K562 (cell line): Measurements from ENCODE around the gene THSD8. TPM values are rescaled to one million over a fixed set of nuclear protein-coding genes. Genes with fewer than 3 reads are reported as not detected.
A peak's percentile ranks its signal among the peaks of the same experiment; 100 is the strongest.

Experiments
- ATAC-seq: fragments of 200-7000 bp; cut with Tn5 transposase; 3 replicates; pipeline ENCODE4 v1.9.1; 2020; ENCODE audit warnings: moderate library complexity
- BruUV-seq: library from RNA; stranded (reverse); fragments of 400-500 nt; replicated peaks from 2 replicates; lab custom pipeline; 2021; lab: Mats Ljungman, UMichigan
- CTCF ChIA-PET: fragments of 300-600 bp; formaldehyde crosslinking; extraction: SDS; loops from one replicate; lab custom pipeline; 2021; ENCODE audit warnings: low intra/inter-chr PET ratio; lab: Yijun Ruan, JAX
- POLR2A ChIA-PET: fragments of 300-600, 350-650 bp; sonication (Branson Sonifier 250); formaldehyde crosslinking; extraction: SDS; loops from one replicate; lab custom pipeline; 2021; ENCODE audit warnings: antibody characterized with exemption, inconsistent platforms; lab: Yijun Ruan, JAX
- DNase-seq, 4 experiments: peaks; one replicate each; pipeline versions ENCODE4 v3.0.0 to v3.0.0-alpha.2; 2011 to 2018; ENCODE audit warnings: low spot score in 3 of 4, mixed read lengths in 3 of 4; ENCODE audit errors: extremely low read depth in 1 of 4
- FAIRE-seq: peaks from 2 replicates; lab custom pipeline; 2011; peaks lifted over from hg19 to GRCh38; lab: Jason Lieb, UNC
- H2AFZ ChIP-seq: 2 replicates; pipeline ENCODE4 v1.6.0; 2011; ENCODE audit warnings: low read depth, low read length, control low read depth, inconsistent platforms
- H3K27ac ChIP-seq: fragments of 200-600 bp; 3 replicates; pipeline ENCODE4 v1.8.0; 2011; ENCODE audit warnings: low read depth, mild to moderate bottlenecking, control low read depth, inconsistent platforms, low read length, moderate library complexity, mixed read lengths; ENCODE audit errors: extremely low read depth
- H3K27me3 ChIP-seq, 2 experiments: fragments of 300-600 bp in 1 of 2; 2 replicates in 1 of 2; 3 replicates in 1 of 2; pipeline versions ENCODE4 v1.6.0 to v1.8.0; 2011; ENCODE audit warnings: inconsistent platforms in 2 of 2, low read length in 2 of 2, mild to moderate bottlenecking in 1 of 2, mixed read lengths in 1 of 2, moderate library complexity in 1 of 2; ENCODE audit not compliant: control insufficient read depth in 2 of 2, insufficient read depth in 2 of 2
- H3K36me3 ChIP-seq: fragments of 300-600 bp; 3 replicates; pipeline ENCODE4 v1.8.0; 2011; ENCODE audit warnings: mild to moderate bottlenecking, low read length, inconsistent platforms; ENCODE audit not compliant: control insufficient read depth, insufficient read depth
- H3K4me1 ChIP-seq, 2 experiments: fragments of 200-600 bp in 1 of 2; replicated peaks in 1 of 2; 2 replicates in 1 of 2; 3 replicates in 1 of 2; pipeline versions ENCODE4 v1.5.1 to v1.8.0; 2011; ENCODE audit warnings: inconsistent platforms in 2 of 2, low read length in 2 of 2, mild to moderate bottlenecking in 1 of 2, mixed read lengths in 1 of 2, moderate library complexity in 1 of 2; ENCODE audit not compliant: control insufficient read depth in 2 of 2, insufficient read depth in 2 of 2
- H3K4me2 ChIP-seq: 2 replicates; pipeline ENCODE4 v1.6.1; 2011; ENCODE audit warnings: low read length, control low read depth, inconsistent platforms, mixed read lengths; ENCODE audit not compliant: insufficient read depth
- H3K4me3 ChIP-seq: fragments of 200-600 bp; sonication (generic), shearing (Covaris generic); 2 replicates; pipeline ENCODE4 v1.5.1; 2016; ENCODE audit warnings: control low read depth, inconsistent platforms
- H3K79me2 ChIP-seq: fragments of 200-600 bp; 3 replicates; pipeline ENCODE4 v1.8.0; 2011; ENCODE audit warnings: low read length, inconsistent platforms; ENCODE audit not compliant: control insufficient read depth, insufficient read depth
- H3K9ac ChIP-seq, 2 experiments: 2 replicates each; pipeline versions ENCODE4 v1.6.0 to v1.6.1; 2011; ENCODE audit warnings: low read depth in 2 of 2, low read length in 2 of 2, control low read depth in 1 of 2, inconsistent platforms in 1 of 2, mild to moderate bottlenecking in 1 of 2, mixed read lengths in 1 of 2; ENCODE audit not compliant: insufficient read depth in 1 of 2
- H3K9me1 ChIP-seq: one replicate; pipeline ENCODE4 v1.6.0; 2011; ENCODE audit warnings: inconsistent platforms, mild to moderate bottlenecking, low read length, moderate library complexity; ENCODE audit not compliant: control insufficient read depth, insufficient read depth
- H3K9me3 ChIP-seq: replicated peaks from 2 replicates; pipeline ENCODE4 v1.5.1; 2011; ENCODE audit warnings: low read depth, low read length, inconsistent platforms; ENCODE audit not compliant: control insufficient read depth, insufficient read depth
- H4K20me1 ChIP-seq: replicated peaks from 2 replicates; pipeline ENCODE4 v1.6.1; 2011; ENCODE audit warnings: low read length, inconsistent platforms, mixed read lengths; ENCODE audit not compliant: control insufficient read depth, insufficient read depth
- PRMT5 ChIP-seq: sonication (generic); formaldehyde crosslinking; IDR thresholded peaks from 2 replicates; pipeline ENCODE4 v1.5.0; 2020; ENCODE audit warnings: missing genetic modification reagents
- ZSCAN32 ChIP-seq: fragments of 450-650 bp; formaldehyde crosslinking; IDR thresholded peaks from 2 replicates; pipeline ENCODE4 v1.4.0; 2020; ENCODE audit warnings: mild to moderate bottlenecking, moderate library complexity
- WGBS: fragments of 100-300 bp; shearing (Covaris generic); methylation state at CpG from one replicate; pipeline ENCODE4 v1.1.6; 2016; ENCODE audit warnings: low coverage, mixed read lengths; ENCODE audit not compliant: insufficient coverage; ENCODE audit errors: missing lambda C conversion rate; 5-methylcytosine and 5-hydroxymethylcytosine counted together
- in situ Hi-C: fragments of 300-500 bp; cut with MboI; formaldehyde crosslinking; loops from 4 replicates; pipeline ENCODE4 v1.15.0; 2018; ENCODE audit warnings: inconsistent platforms, mixed read lengths
- intact Hi-C: fragments of 100-400 bp; cut with micrococcal nuclease; formaldehyde crosslinking; loops from 2 replicates; pipeline ENCODE4 v1.14.2; 2022
- polyA plus RNA-seq, 8 experiments: library from polyadenylated mRNA; depleted of rRNA in 4 of 8; stranded (reverse) in 5 of 8; unstranded in 3 of 8; fragments of >200 nt; fragmentation: Nextera tagmentation in 2 of 8; fragmentation: Illumina TruSeq in 1 of 8; extraction: Ambion mirVana in 2 of 8; extraction: Trizol in 1 of 8; gene quantifications; 2 replicates each; pipeline versions ENCODE4 v1.2.1 to v1.2.3, GENCODE V29; 2011 to 2014; ENCODE audit warnings: inconsistent platforms in 1 of 8, missing spikeins in 1 of 8
- total RNA-seq, 7 experiments: library from RNA; depleted of rRNA in 6 of 7; stranded (reverse); fragments of >200 nt in 6 of 7; fragmentation: Illumina TruSeq in 2 of 7; extraction: Trizol in 2 of 7; gene quantifications; 2 replicates each; pipeline versions ENCODE4 v1.2.1 to v1.2.3, GENCODE V29; 2011 to 2021; ENCODE audit warnings: low replicate concordance in 1 of 7
- TF ChIP-seq, protein P1 (sequence below): fragments of 250-450 bp; sonication (Bioruptor Pico); IDR thresholded peaks from 2 replicates; pipeline ENCODE4 v1.8.0; 2021; ENCODE audit warnings: moderate library complexity, mild to moderate bottlenecking, inconsistent platforms
- TF ChIP-seq, protein P2 (sequence below): fragments of 250-450 bp; sonication (Bioruptor Pico); IDR thresholded peaks from 2 replicates; pipeline ENCODE4 v1.4.0; 2020
- TF ChIP-seq, protein P3 (sequence below): fragments of 200-600 bp; sonication (generic); IDR thresholded peaks from one replicate; pipeline ENCODE4 v1.6.1; 2012; ENCODE audit warnings: mild to moderate bottlenecking, low read depth, low read length, inconsistent platforms

Gene THSD8
- total and polyA plus RNA-seq, 9 of the 15 experiments (the other 6 are each of a cell fraction or from before 2014, with no cell fraction given), result 8.4 to 42.4 (median 19.9) TPM; not detected in 2

DNA sequence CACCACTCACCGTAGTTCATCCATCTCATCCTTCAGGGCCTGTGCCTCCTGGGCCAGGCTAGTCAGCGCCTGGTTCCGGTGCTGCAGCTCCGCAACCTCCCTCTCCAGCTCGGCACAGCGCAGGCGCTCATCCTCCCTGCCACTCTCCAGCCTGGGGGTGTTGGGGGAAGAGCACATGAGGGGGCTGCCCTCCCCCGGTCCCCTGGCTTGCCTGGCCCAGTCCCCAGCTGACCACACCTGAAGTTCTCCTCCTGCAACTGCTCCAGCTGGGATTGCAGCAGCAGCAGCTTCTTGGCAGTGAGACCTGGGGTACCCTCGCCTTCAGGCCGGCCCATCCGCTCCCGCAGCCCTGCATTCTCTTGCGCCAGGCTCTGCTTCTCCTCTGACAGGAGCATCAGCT is 30.9 kb upstream of the THSD8 start (continued):
- TF ChIP-seq, protein P1, sequence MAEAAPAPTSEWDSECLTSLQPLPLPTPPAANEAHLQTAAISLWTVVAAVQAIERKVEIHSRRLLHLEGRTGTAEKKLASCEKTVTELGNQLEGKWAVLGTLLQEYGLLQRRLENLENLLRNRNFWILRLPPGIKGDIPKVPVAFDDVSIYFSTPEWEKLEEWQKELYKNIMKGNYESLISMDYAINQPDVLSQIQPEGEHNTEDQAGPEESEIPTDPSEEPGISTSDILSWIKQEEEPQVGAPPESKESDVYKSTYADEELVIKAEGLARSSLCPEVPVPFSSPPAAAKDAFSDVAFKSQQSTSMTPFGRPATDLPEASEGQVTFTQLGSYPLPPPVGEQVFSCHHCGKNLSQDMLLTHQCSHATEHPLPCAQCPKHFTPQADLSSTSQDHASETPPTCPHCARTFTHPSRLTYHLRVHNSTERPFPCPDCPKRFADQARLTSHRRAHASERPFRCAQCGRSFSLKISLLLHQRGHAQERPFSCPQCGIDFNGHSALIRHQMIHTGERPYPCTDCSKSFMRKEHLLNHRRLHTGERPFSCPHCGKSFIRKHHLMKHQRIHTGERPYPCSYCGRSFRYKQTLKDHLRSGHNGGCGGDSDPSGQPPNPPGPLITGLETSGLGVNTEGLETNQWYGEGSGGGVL (CRISPR knock-in tag), result no peak

DNA sequence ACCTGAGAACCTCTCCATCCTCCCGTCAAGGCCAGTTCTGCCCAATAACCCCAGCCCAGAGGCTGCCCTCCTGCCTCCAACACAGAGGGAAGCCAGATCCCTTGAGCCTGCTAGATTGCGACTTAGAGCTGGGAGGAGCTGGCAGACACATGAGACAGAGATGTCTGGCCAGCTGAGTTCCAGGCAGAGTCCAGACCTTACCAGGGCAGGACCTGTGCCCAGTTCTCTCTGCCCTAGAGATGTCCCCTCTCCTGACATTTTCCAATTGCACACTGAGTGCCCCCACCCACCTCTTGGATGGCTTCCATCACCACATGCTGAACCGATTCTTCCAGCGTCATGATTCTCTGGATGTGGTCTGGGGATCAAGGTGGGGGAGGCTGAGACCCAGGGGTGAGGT is 29.5 kb upstream of the THSD8 start:
- in situ Hi-C loops, result no loop called here
- BruUV-seq, result no TSS peak
- ATAC-seq (no peak), FAIRE-seq (no peak), DNase-seq (no peak)
- no peaks in the 10 kb centered on the region for H3K27me3 ChIP-seq
- WGBS, result 38% methylated on average over 3 of the region's 4 CpGs
- 0 out of 4 replicates have a peak overlapping the region, but pooled peaks of 1 of the 2 experiments have one; percentile 3 for H3K9ac ChIP-seq
- H3K9me3 ChIP-seq, result no peaks in the 10 kb centered on the region
- no peaks in the 10 kb centered on the region for H3K9me1 ChIP-seq
- H3K36me3 ChIP-seq, result no peaks in the 10 kb centered on the region
- H3K79me2 ChIP-seq, result peaks cover 6% of the 10 kb centered on the region; the same call in 1 of the 3 replicates
- H3K27ac ChIP-seq, result no peak overlapping the region
- H3K4me3 ChIP-seq, result no peak overlapping the region
- intact Hi-C loops, result no loop called here
- POLR2A ChIA-PET, result interaction anchor here (0.8 to 1.9 kb wide), 2 partner anchors 20 to 32 kb away, joined by 3 to 11 read pairs; partner anchors contain the start of gene JUNB
- H4K20me1 ChIP-seq, result no peaks in the 10 kb centered on the region
- CTCF ChIA-PET, result no interaction called here
- peaks cover 5 to 38% of the 10 kb centered on the region in 2 experiments; a peak in 4 of 5 replicates for H3K4me1 ChIP-seq
- H2AFZ ChIP-seq, result no peak overlapping the region
- H3K4me2 ChIP-seq, result no peak overlapping the region
- TF ChIP-seq, protein P2, sequence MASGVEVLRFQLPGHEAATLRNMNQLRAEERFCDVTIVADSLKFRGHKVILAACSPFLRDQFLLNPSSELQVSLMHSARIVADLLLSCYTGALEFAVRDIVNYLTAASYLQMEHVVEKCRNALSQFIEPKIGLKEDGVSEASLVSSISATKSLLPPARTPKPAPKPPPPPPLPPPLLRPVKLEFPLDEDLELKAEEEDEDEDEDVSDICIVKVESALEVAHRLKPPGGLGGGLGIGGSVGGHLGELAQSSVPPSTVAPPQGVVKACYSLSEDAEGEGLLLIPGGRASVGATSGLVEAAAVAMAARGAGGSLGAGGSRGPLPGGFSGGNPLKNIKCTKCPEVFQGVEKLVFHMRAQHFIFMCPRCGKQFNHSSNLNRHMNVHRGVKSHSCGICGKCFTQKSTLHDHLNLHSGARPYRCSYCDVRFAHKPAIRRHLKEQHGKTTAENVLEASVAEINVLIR, result no peak
- TF ChIP-seq, protein P3, sequence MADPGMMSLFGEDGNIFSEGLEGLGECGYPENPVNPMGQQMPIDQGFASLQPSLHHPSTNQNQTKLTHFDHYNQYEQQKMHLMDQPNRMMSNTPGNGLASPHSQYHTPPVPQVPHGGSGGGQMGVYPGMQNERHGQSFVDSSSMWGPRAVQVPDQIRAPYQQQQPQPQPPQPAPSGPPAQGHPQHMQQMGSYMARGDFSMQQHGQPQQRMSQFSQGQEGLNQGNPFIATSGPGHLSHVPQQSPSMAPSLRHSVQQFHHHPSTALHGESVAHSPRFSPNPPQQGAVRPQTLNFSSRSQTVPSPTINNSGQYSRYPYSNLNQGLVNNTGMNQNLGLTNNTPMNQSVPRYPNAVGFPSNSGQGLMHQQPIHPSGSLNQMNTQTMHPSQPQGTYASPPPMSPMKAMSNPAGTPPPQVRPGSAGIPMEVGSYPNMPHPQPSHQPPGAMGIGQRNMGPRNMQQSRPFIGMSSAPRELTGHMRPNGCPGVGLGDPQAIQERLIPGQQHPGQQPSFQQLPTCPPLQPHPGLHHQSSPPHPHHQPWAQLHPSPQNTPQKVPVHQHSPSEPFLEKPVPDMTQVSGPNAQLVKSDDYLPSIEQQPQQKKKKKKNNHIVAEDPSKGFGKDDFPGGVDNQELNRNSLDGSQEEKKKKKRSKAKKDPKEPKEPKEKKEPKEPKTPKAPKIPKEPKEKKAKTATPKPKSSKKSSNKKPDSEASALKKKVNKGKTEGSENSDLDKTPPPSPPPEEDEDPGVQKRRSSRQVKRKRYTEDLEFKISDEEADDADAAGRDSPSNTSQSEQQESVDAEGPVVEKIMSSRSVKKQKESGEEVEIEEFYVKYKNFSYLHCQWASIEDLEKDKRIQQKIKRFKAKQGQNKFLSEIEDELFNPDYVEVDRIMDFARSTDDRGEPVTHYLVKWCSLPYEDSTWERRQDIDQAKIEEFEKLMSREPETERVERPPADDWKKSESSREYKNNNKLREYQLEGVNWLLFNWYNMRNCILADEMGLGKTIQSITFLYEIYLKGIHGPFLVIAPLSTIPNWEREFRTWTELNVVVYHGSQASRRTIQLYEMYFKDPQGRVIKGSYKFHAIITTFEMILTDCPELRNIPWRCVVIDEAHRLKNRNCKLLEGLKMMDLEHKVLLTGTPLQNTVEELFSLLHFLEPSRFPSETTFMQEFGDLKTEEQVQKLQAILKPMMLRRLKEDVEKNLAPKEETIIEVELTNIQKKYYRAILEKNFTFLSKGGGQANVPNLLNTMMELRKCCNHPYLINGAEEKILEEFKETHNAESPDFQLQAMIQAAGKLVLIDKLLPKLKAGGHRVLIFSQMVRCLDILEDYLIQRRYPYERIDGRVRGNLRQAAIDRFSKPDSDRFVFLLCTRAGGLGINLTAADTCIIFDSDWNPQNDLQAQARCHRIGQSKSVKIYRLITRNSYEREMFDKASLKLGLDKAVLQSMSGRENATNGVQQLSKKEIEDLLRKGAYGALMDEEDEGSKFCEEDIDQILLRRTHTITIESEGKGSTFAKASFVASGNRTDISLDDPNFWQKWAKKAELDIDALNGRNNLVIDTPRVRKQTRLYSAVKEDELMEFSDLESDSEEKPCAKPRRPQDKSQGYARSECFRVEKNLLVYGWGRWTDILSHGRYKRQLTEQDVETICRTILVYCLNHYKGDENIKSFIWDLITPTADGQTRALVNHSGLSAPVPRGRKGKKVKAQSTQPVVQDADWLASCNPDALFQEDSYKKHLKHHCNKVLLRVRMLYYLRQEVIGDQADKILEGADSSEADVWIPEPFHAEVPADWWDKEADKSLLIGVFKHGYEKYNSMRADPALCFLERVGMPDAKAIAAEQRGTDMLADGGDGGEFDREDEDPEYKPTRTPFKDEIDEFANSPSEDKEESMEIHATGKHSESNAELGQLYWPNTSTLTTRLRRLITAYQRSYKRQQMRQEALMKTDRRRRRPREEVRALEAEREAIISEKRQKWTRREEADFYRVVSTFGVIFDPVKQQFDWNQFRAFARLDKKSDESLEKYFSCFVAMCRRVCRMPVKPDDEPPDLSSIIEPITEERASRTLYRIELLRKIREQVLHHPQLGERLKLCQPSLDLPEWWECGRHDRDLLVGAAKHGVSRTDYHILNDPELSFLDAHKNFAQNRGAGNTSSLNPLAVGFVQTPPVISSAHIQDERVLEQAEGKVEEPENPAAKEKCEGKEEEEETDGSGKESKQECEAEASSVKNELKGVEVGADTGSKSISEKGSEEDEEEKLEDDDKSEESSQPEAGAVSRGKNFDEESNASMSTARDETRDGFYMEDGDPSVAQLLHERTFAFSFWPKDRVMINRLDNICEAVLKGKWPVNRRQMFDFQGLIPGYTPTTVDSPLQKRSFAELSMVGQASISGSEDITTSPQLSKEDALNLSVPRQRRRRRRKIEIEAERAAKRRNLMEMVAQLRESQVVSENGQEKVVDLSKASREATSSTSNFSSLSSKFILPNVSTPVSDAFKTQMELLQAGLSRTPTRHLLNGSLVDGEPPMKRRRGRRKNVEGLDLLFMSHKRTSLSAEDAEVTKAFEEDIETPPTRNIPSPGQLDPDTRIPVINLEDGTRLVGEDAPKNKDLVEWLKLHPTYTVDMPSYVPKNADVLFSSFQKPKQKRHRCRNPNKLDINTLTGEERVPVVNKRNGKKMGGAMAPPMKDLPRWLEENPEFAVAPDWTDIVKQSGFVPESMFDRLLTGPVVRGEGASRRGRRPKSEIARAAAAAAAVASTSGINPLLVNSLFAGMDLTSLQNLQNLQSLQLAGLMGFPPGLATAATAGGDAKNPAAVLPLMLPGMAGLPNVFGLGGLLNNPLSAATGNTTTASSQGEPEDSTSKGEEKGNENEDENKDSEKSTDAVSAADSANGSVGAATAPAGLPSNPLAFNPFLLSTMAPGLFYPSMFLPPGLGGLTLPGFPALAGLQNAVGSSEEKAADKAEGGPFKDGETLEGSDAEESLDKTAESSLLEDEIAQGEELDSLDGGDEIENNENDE, result no peak
- TF ChIP-seq ZSCAN32 (CRISPR knock-in tag) (no peak), PRMT5 (no peak)
